GM12878 (cell line): Measurements from ENCODE around the gene IL36B. TPM values are rescaled to one million over a fixed set of nuclear protein-coding genes. Genes with fewer than 3 reads are reported as not detected.

ENCODE experiments used
- ATAC-seq: fragments of 200-7000 bp; cut with Tn5 transposase; 3 replicates; pipeline ENCODE4 v1.9.1; 2020; ENCODE audit warnings: mild to moderate bottlenecking, moderate library complexity
- BruUV-seq: library from RNA; stranded (reverse); fragments of 400-500 nt; replicated peaks from 2 replicates; lab custom pipeline; 2021; lab: Mats Ljungman, UMichigan
- CTCF ChIA-PET: fragments of 300-600 bp; sonication (Branson Sonifier 250); formaldehyde crosslinking; extraction: SDS; loops from one replicate; lab custom pipeline; 2021; ENCODE audit warnings: inconsistent platforms; lab: Yijun Ruan, JAX
- POLR2A ChIA-PET: fragments of 350-600 bp; formaldehyde crosslinking; extraction: SDS; loops from one replicate; lab custom pipeline; 2021; ENCODE audit warnings: inconsistent platforms; lab: Charles Lee
- RAD21 ChIA-PET: fragments of 300-600 bp; sonication (Branson Sonifier 250); formaldehyde crosslinking; loops from one replicate; lab custom pipeline; 2023; ENCODE audit warnings: antibody characterized with exemption; ENCODE audit not compliant: unreplicated experiment; lab: Charles Lee
- SMC1A ChIA-PET: fragments of 300-600 bp; sonication (Branson Sonifier 250); formaldehyde crosslinking; loops from one replicate; lab custom pipeline; 2023; ENCODE audit not compliant: unreplicated experiment, uncharacterized antibody; lab: Charles Lee
- DNase-seq: peaks from one replicate; pipeline ENCODE4 v3.0.0-alpha.2; 2011; ENCODE audit warnings: low read depth, low spot score
- FAIRE-seq: peaks from 3 replicates; lab custom pipeline; 2011; peaks lifted over from hg19 to GRCh38; lab: Jason Lieb, UNC
- H2AFZ ChIP-seq: 2 replicates; pipeline ENCODE4 v1.6.0; 2011; ENCODE audit warnings: low read depth, low read length, control low read depth; ENCODE audit not compliant: control insufficient read depth
- H3K27ac ChIP-seq: 2 replicates; pipeline ENCODE4 v1.5.1; 2011; ENCODE audit warnings: control low read depth; ENCODE audit not compliant: control insufficient read depth, insufficient read depth
- H3K27me3 ChIP-seq, 2 experiments: replicated peaks in 1 of 2; 2 replicates each; pipeline versions ENCODE4 v1.6.0 to v1.6.1; 2011; ENCODE audit warnings: low read length in 1 of 2; ENCODE audit not compliant: control insufficient read depth in 2 of 2, insufficient read depth in 2 of 2
- H3K36me3 ChIP-seq, 2 experiments: 2 replicates each; pipeline ENCODE4 v1.5.1; 2011; ENCODE audit warnings: low read length in 1 of 2; ENCODE audit not compliant: control insufficient read depth in 2 of 2, insufficient read depth in 2 of 2
- H3K4me1 ChIP-seq: 2 replicates; pipeline ENCODE4 v1.6.1; 2011; ENCODE audit warnings: mild to moderate bottlenecking, low read length, moderate library complexity, mixed read lengths; ENCODE audit not compliant: control insufficient read depth, insufficient read depth
- H3K4me2 ChIP-seq: 2 replicates; pipeline ENCODE4 v1.6.0; 2011; ENCODE audit warnings: control low read depth; ENCODE audit not compliant: control insufficient read depth, insufficient read depth
- H3K4me3 ChIP-seq: fragments of 200-600 bp; sonication (generic); 2 replicates; pipeline ENCODE4 v1.5.1; 2016
- H3K79me2 ChIP-seq: 2 replicates; pipeline ENCODE4 v1.6.0; 2011; ENCODE audit warnings: low read length; ENCODE audit not compliant: control insufficient read depth, insufficient read depth
- H3K9ac ChIP-seq: 2 replicates; pipeline ENCODE4 v1.8.0; 2011; ENCODE audit warnings: low read length, control low read depth, mixed read lengths; ENCODE audit not compliant: control insufficient read depth, insufficient read depth
- H3K9me3 ChIP-seq: replicated peaks from 3 replicates; pipeline ENCODE4 v1.5.1; 2011; ENCODE audit warnings: mild to moderate bottlenecking, low read length; ENCODE audit not compliant: control insufficient read depth, insufficient read depth
- H4K20me1 ChIP-seq: 2 replicates; pipeline ENCODE4 v1.6.0; 2011; ENCODE audit not compliant: control insufficient read depth, insufficient read depth
- DPF2 ChIP-seq: fragments of 450-650 bp; IDR thresholded peaks from 2 replicates; pipeline ENCODE4 v1.6.1; 2017; ENCODE audit warnings: mild to moderate bottlenecking
- ESRRA ChIP-seq: IDR thresholded peaks from 2 replicates; pipeline ENCODE4 v1.6.1; 2012; ENCODE audit warnings: mild to moderate bottlenecking, low read length, improper control_type of control experiment
- FOXK2 ChIP-seq: fragments of 450-650 bp; IDR thresholded peaks from 2 replicates; pipeline ENCODE4 v1.6.1; 2017; ENCODE audit warnings: mild to moderate bottlenecking, moderate library complexity
- JUND ChIP-seq: IDR thresholded peaks from 2 replicates; pipeline ENCODE4 v1.6.1; 2012; ENCODE audit warnings: low read depth, mild to moderate bottlenecking, low read length, improper control_type of control experiment, moderate library complexity
- MEF2A ChIP-seq: IDR thresholded peaks from 2 replicates; pipeline ENCODE4 v1.6.1; 2011; ENCODE audit warnings: low read depth, mild to moderate bottlenecking, low read length, moderate library complexity; ENCODE audit not compliant: insufficient read depth
- MLLT1 ChIP-seq: fragments of 450-650 bp; IDR thresholded peaks from 2 replicates; pipeline ENCODE4 v1.6.1; 2016; ENCODE audit warnings: mild to moderate bottlenecking
- NBN ChIP-seq: fragments of 450-650 bp; IDR thresholded peaks from 2 replicates; pipeline ENCODE4 v1.6.1; 2016
- REST ChIP-seq: IDR thresholded peaks from 2 replicates; pipeline ENCODE4 v1.6.1; 2012; ENCODE audit warnings: mild to moderate bottlenecking, low read depth, low read length
- SIX5 ChIP-seq: IDR thresholded peaks from 2 replicates; pipeline ENCODE4 v1.6.1; 2011; ENCODE audit warnings: mild to moderate bottlenecking, low read depth, low read length, moderate library complexity; ENCODE audit not compliant: severe bottlenecking
- SP1 ChIP-seq: IDR thresholded peaks from one replicate; pipeline ENCODE4 v1.6.1; 2011; ENCODE audit warnings: low read depth, low read length
- TAF1 ChIP-seq: IDR thresholded peaks from 2 replicates; pipeline ENCODE4 v1.6.1; 2011; ENCODE audit warnings: mild to moderate bottlenecking, low read depth, low read length, borderline replicate concordance
- TCF7 ChIP-seq: IDR thresholded peaks from 2 replicates; pipeline ENCODE4 v1.6.1; 2014; ENCODE audit warnings: antibody characterized with exemption, borderline replicate concordance
- USF1 ChIP-seq: IDR thresholded peaks from 2 replicates; pipeline ENCODE4 v1.6.1; 2011; ENCODE audit warnings: borderline replicate concordance, low read depth, mild to moderate bottlenecking, moderate library complexity, mixed read lengths, low read length; ENCODE audit not compliant: insufficient read depth; ENCODE audit errors: extremely low read length
- ZNF207 ChIP-seq: fragments of 450-650 bp; IDR thresholded peaks from 2 replicates; pipeline ENCODE4 v1.6.1; 2014; ENCODE audit warnings: antibody characterized with exemption, mild to moderate bottlenecking, borderline replicate concordance
- ZNF24 ChIP-seq: fragments of 450-650 bp; IDR thresholded peaks from 2 replicates; pipeline ENCODE4 v1.6.1; 2017; ENCODE audit warnings: antibody characterized with exemption, mild to moderate bottlenecking
- in situ Hi-C: fragments of 300-500 bp; cut with MboI; formaldehyde crosslinking; loops from 9 replicates; pipeline ENCODE4 v1.14.3; 2018; ENCODE audit warnings: mixed read lengths
- intact Hi-C: fragments of 100-400 bp; cut with micrococcal nuclease; formaldehyde crosslinking; loops from one replicate; pipeline ENCODE4 v1.14.2; 2022; ENCODE audit not compliant: unreplicated experiment
- polyA plus RNA-seq, 11 experiments: library from polyadenylated mRNA; depleted of rRNA in 4 of 11; unstranded in 6 of 11; stranded (reverse) in 5 of 11; fragments of >200 nt; fragmentation: Nextera tagmentation in 4 of 11; fragmentation: Illumina TruSeq in 1 of 11; extraction: Ambion mirVana in 4 of 11; extraction: Trizol in 1 of 11; gene quantifications; 1 replicate in 1 of 11; 2 replicates in 10 of 11; pipeline versions ENCODE4 v1.2.1 to v1.2.3, GENCODE V29; 2011 to 2016; ENCODE audit warnings: inconsistent platforms in 2 of 11, missing spikeins in 2 of 11, low read depth in 1 of 11
- total RNA-seq, 4 experiments: library from RNA; depleted of rRNA in 3 of 4; stranded (reverse); fragments of >200 nt in 3 of 4; fragmentation: Illumina TruSeq in 1 of 4; extraction: Trizol in 1 of 4; gene quantifications; 2 replicates each; pipeline versions ENCODE4 v1.2.1 to v1.2.3, GENCODE V29; 2013 to 2021
- TF ChIP-seq, protein P1 (sequence below): fragments of 450-650 bp; formaldehyde crosslinking; IDR thresholded peaks from 2 replicates; pipeline ENCODE4 v1.4.0; 2022; ENCODE audit warnings: mild to moderate bottlenecking, moderate library complexity

The IL36B gene
- total and polyA plus RNA-seq, 10 of the 15 experiments (the other 5 are each of a cell fraction or from before 2014, with no cell fraction given): not detected

DNA sequence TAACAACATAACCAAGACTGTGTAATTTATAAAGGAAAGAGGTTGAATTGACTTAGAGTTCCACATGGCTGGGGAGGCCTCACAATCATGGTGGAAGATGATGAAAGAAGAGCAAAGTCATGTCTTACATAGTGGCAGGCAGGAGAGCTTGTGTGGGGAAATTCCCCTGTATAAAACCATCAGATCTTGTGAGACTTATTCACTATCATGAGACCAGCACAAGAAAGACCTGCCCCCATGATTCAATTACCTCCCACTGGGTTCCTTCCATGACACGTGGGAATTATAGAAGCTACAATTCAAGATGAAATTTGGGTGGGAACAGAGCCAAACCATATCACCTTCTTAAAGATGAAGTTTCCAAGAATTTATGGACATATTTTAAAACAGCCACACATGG lies 3.9 kb upstream of the IL36B start (continued):
- TF ChIP-seq USF1: no peak
- no peak for TF ChIP-seq MEF2A
- TF ChIP-seq, all 136 proteins: peak for 0

DNA sequence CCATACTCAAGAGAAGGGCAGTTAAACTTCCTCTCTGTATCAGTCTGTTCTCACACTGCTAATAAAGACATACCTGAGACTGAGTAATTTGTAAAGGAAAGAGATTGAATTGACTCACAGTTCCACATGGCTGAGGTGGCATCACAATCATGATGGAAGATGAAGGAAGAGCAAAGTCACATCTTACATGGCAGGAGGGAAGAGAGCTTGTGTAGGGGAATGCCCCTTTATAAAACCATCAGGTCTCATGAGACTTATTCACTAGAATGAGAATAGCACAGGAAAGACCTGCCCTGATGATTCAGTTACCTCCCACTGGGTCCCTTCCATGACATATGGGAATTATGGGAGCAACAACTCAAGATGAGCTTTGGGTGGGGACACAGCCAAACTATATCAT lies 1.4 kb upstream of the IL36B start:
- no peaks in the 10 kb centered on the region for H3K36me3 ChIP-seq
- no peaks in the 10 kb centered on the region for H4K20me1 ChIP-seq
- intact Hi-C loops (no loop called here), in situ Hi-C loops (no loop called here)
- ChIA-PET POLR2A (no interaction called here), CTCF (no interaction called here), RAD21 (no interaction called here), SMC1A (interaction anchor here (1.5 kb wide), 1 partner anchor 11 kb away, joined by 3 read pairs; no protein-coding TSS in a partner anchor)
- H3K27me3 ChIP-seq: no peaks in the 10 kb centered on the region; a peak in 1 of 4 replicates
- peaks cover 2% of the 10 kb centered on the region; the same call in 1 of the 3 replicates for H3K9me3 ChIP-seq
- DNase-seq (no peak), ATAC-seq (no peak), FAIRE-seq (no peak)
- no TSS peak for BruUV-seq
- H3K4me1 ChIP-seq: no peaks in the 10 kb centered on the region
- H3K9ac ChIP-seq: no peak overlapping the region
- no peak overlapping the region for H3K27ac ChIP-seq
- no peaks in the 10 kb centered on the region for H3K79me2 ChIP-seq
- no peak overlapping the region for H3K4me2 ChIP-seq
- H3K4me3 ChIP-seq: no peak overlapping the region
- H2AFZ ChIP-seq: no peak overlapping the region
- TF ChIP-seq ESRRA (no peak), ZNF207 (no peak), ZNF24 (no peak), NBN (no peak), REST (no peak), SIX5 (no peak), MLLT1 (no peak), TAF1 (no peak), SP1 (no peak), FOXK2 (no peak), DPF2 (no peak), JUND (no peak), TCF7 (no peak)
- TF ChIP-seq, protein P1, sequence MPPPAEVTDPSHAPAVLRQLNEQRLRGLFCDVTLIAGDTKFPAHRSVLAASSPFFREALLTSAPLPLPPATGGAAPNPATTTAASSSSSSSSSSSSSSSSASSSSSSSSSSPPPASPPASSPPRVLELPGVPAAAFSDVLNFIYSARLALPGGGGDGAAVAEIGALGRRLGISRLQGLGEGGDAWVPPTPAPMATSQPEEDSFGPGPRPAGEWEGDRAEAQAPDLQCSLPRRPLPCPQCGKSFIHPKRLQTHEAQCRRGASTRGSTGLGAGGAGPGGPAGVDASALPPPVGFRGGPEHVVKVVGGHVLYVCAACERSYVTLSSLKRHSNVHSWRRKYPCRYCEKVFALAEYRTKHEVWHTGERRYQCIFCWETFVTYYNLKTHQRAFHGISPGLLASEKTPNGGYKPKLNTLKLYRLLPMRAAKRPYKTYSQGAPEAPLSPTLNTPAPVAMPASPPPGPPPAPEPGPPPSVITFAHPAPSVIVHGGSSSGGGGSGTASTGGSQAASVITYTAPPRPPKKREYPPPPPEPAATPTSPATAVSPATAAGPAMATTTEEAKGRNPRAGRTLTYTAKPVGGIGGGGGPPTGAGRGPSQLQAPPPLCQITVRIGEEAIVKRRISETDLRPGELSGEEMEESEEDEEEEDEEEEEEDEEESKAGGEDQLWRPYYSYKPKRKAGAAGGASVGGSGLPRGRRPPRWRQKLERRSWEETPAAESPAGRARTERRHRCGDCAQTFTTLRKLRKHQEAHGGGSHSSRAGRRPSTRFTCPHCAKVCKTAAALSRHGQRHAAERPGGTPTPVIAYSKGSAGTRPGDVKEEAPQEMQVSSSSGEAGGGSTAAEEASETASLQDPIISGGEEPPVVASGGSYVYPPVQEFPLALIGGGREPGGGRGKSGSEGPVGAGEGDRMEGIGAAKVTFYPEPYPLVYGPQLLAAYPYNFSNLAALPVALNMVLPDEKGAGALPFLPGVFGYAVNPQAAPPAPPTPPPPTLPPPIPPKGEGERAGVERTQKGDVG (CRISPR knock-in tag): no peak
